Fibroblast of peridontal ligament (primary cell): ENCODE measurements around the gene SIX1.

Source experiments
- DNase-seq: peaks from one replicate; pipeline ENCODE4 v3.0.0-alpha.2; 2010; ENCODE audit errors: extremely low read depth

SIX1 gene

GRCh38 chr14:60642270-60643140 lies 6.8 kb downstream of the SIX1 start:
- peak; percentile 57 for DNase-seq

GRCh38 chr14:60641742-60642269 lies 7.5 kb downstream of the SIX1 start:
- no peak for DNase-seq

- DNase-seq: peak; percentile 73
These were observed 8.2 kb downstream of the SIX1 start for GRCh38 chr14:60640859-60641741.

- no peak for DNase-seq
These were observed 9.6 kb downstream of the SIX1 start for GRCh38 chr14:60639674-60640073.

GRCh38 chr14:60637479-60638315 lies 11.6 kb downstream of the SIX1 start:
- DNase-seq: peak; percentile 76

GRCh38 chr14:60636879-60637478 lies 12.3 kb downstream of the SIX1 start:
- DNase-seq: no peak

- DNase-seq: peak; percentile 60
These were observed 15.1 kb downstream of the SIX1 start for GRCh38 chr14:60634153-60634552.

- peak; percentile 36 for DNase-seq
These were observed 16.5 kb downstream of the SIX1 start for GRCh38 chr14:60632777-60633176.

GRCh38 chr14:60632257-60632656 lies 17.0 kb downstream of the SIX1 start:
- DNase-seq: no peak

GRCh38 chr14:60631842-60632241 lies 17.4 kb downstream of the SIX1 start:
- DNase-seq: no peak

GRCh38 chr14:60630129-60630528 lies 19.1 kb downstream of the SIX1 start:
- no peak for DNase-seq

GRCh38 chr14:60628892-60629291 lies 20.4 kb downstream of the SIX1 start:
- no peak for DNase-seq

GRCh38 chr14:60622917-60623257 lies 26.4 kb downstream of the SIX1 start:
- peak; percentile 97 for DNase-seq

GRCh38 chr14:60622210-60622916 lies 26.9 kb downstream of the SIX1 start:
- peak; percentile 97 for DNase-seq

GRCh38 chr14:60621386-60621785 lies 27.9 kb downstream of the SIX1 start:
- no peak for DNase-seq

- DNase-seq: no peak
These were observed 31.0 kb downstream of the SIX1 start for GRCh38 chr14:60618241-60618640.

GRCh38 chr14:60616461-60616959 lies 32.8 kb downstream of the SIX1 start:
- no peak for DNase-seq

GRCh38 chr14:60602291-60602690 lies 47.0 kb downstream of the SIX1 start:
- DNase-seq: no peak

- DNase-seq: peak; percentile 20
These were observed 49.5 kb downstream of the SIX1 start for GRCh38 chr14:60599727-60600126.

GRCh38 chr14:60596139-60596538 lies 53.1 kb downstream of the SIX1 start:
- no peak for DNase-seq
